HEK293 (cell line): ENCODE results near the gene CAMK2D.

Experiments used
- CTCF ChIA-PET: fragments of 350-600 bp; formaldehyde crosslinking; extraction: SDS; loops from one replicate; lab custom pipeline; 2021; ENCODE audit warnings: antibody characterized with exemption; lab: Yijun Ruan, JAX
- POLR2A ChIA-PET: fragments of 300-600 bp; formaldehyde crosslinking; extraction: SDS; loops from one replicate; lab custom pipeline; 2020; ENCODE audit warnings: antibody characterized with exemption, inconsistent platforms; lab: Yijun Ruan, JAX
- H3K27ac ChIP-seq: fragments of 200-500 bp; sonication (Bioruptor generic); 2 replicates; pipeline ENCODE4 v1.5.1; 2014; ENCODE audit warnings: low read depth, low read length, control low read depth, inconsistent platforms; ENCODE audit errors: extremely low read depth
- H3K36me3 ChIP-seq, 2 experiments: fragments of 200-500 bp in 1 of 2; sonication (Bioruptor generic) in 1 of 2; 1 replicate in 1 of 2; 2 replicates in 1 of 2; pipeline ENCODE4 v1.5.1; 2014 to 2017; ENCODE audit warnings: inconsistent platforms in 2 of 2, low read length in 2 of 2; ENCODE audit not compliant: control insufficient read depth in 2 of 2, insufficient read depth in 1 of 2
- H3K4me1 ChIP-seq: fragments of 200-500 bp; sonication (Bioruptor generic); 2 replicates; pipeline ENCODE4 v1.5.1; 2014; ENCODE audit warnings: mild to moderate bottlenecking, low read length, inconsistent platforms; ENCODE audit not compliant: control insufficient read depth, insufficient read depth
- H3K4me3 ChIP-seq: 2 replicates; pipeline ENCODE4 v1.5.1; 2011; ENCODE audit warnings: low read depth, mild to moderate bottlenecking, control low read depth, low read length, moderate library complexity
- H3K9me3 ChIP-seq: fragments of 200-500 bp; sonication (Bioruptor generic); 2 replicates; pipeline ENCODE4 v1.5.1; 2014; ENCODE audit warnings: low read depth, low read length, inconsistent platforms; ENCODE audit not compliant: control insufficient read depth, insufficient read depth
- BCL11B ChIP-seq: fragments of 450-650 bp; formaldehyde crosslinking; IDR thresholded peaks from 2 replicates; pipeline ENCODE4 v1.5.1; 2016; ENCODE audit warnings: low read depth, missing biosample characterization, missing genetic modification characterization
- MEIS1 ChIP-seq: sonication (generic); formaldehyde crosslinking; IDR thresholded peaks from 2 replicates; pipeline ENCODE4 v1.8.1; 2022; ENCODE audit warnings: missing genetic modification reagents, mild to moderate bottlenecking, borderline replicate concordance
- PRDM6 ChIP-seq: fragments of 450-650 bp; formaldehyde crosslinking; IDR thresholded peaks from 2 replicates; pipeline ENCODE4 v1.5.1; 2017; ENCODE audit warnings: missing biosample characterization, missing genetic modification characterization
- REST ChIP-seq: fragments of 450-650 bp; formaldehyde crosslinking; IDR thresholded peaks from 2 replicates; pipeline ENCODE4 v1.5.1; 2016; ENCODE audit warnings: missing biosample characterization, missing genetic modification characterization
- SCRT1 ChIP-seq: fragments of 450-650 bp; formaldehyde crosslinking; IDR thresholded peaks from 2 replicates; pipeline ENCODE4 v1.5.1; 2016; ENCODE audit warnings: missing biosample characterization, missing genetic modification characterization, borderline replicate concordance
- SETDB1 ChIP-seq: IDR thresholded peaks from one replicate; pipeline ENCODE4 v1.6.1; 2017; ENCODE audit warnings: mild to moderate bottlenecking, low read length, moderate library complexity, mixed read lengths; ENCODE audit not compliant: insufficient read length
- SP7 ChIP-seq: fragments of 450-650 bp; formaldehyde crosslinking; IDR thresholded peaks from 2 replicates; pipeline ENCODE4 v1.5.1; 2016; ENCODE audit warnings: missing biosample characterization, missing genetic modification characterization
- TRIM28 ChIP-seq: IDR thresholded peaks from 2 replicates; pipeline ENCODE4 v1.6.1; 2011; ENCODE audit warnings: low read length, control low read depth, borderline replicate concordance
- ZFHX2 ChIP-seq: fragments of 450-650 bp; formaldehyde crosslinking; conservative IDR thresholded peaks from 2 replicates; pipeline ENCODE4 v1.5.1; 2016; ENCODE audit warnings: missing biosample characterization, missing genetic modification characterization
- ZNF10 ChIP-seq: fragments of 450-650 bp; formaldehyde crosslinking; IDR thresholded peaks from 2 replicates; pipeline ENCODE4 v1.5.1; 2017; ENCODE audit warnings: missing biosample characterization, missing genetic modification characterization
- ZNF140 ChIP-seq: fragments of 450-650 bp; formaldehyde crosslinking; IDR thresholded peaks from 2 replicates; pipeline ENCODE4 v1.5.1; 2016; ENCODE audit warnings: missing biosample characterization, missing genetic modification characterization
- ZNF155 ChIP-seq: fragments of 450-650 bp; formaldehyde crosslinking; IDR thresholded peaks from 2 replicates; pipeline ENCODE4 v1.5.1; 2016; ENCODE audit warnings: missing biosample characterization, missing genetic modification characterization
- ZNF239 ChIP-seq: fragments of 450-650 bp; formaldehyde crosslinking; IDR thresholded peaks from 2 replicates; pipeline ENCODE4 v1.5.1; 2016; ENCODE audit warnings: missing biosample characterization, missing genetic modification characterization
- ZNF26 ChIP-seq: fragments of 450-650 bp; formaldehyde crosslinking; IDR thresholded peaks from 2 replicates; pipeline ENCODE4 v1.5.1; 2016; ENCODE audit warnings: missing biosample characterization, missing genetic modification characterization
- ZNF354C ChIP-seq: fragments of 450-650 bp; formaldehyde crosslinking; IDR thresholded peaks from 2 replicates; pipeline ENCODE4 v1.5.1; 2016; ENCODE audit warnings: missing biosample characterization, missing genetic modification characterization, low read depth, borderline replicate concordance
- ZNF548 ChIP-seq: fragments of 450-650 bp; formaldehyde crosslinking; IDR thresholded peaks from 2 replicates; pipeline ENCODE4 v1.5.1; 2016; ENCODE audit warnings: missing biosample characterization, missing genetic modification characterization
- ZNF561 ChIP-seq: fragments of 450-650 bp; IDR thresholded peaks from 2 replicates; pipeline ENCODE4 v1.5.1; 2018; ENCODE audit warnings: missing biosample characterization, missing genetic modification characterization, borderline replicate concordance
- ZNF571 ChIP-seq: fragments of 450-650 bp; formaldehyde crosslinking; IDR thresholded peaks from 2 replicates; pipeline ENCODE4 v1.5.0; 2017; ENCODE audit warnings: missing biosample characterization, missing genetic modification characterization
- ZNF623 ChIP-seq: fragments of 450-650 bp; formaldehyde crosslinking; IDR thresholded peaks from 2 replicates; pipeline ENCODE4 v1.5.1; 2016; ENCODE audit warnings: missing biosample characterization, missing genetic modification characterization
- ZNF792 ChIP-seq: fragments of 450-650 bp; formaldehyde crosslinking; IDR thresholded peaks from 2 replicates; pipeline ENCODE4 v1.5.1; 2016; ENCODE audit warnings: missing biosample characterization, missing genetic modification characterization
- ZSCAN16 ChIP-seq: fragments of 450-650 bp; formaldehyde crosslinking; IDR thresholded peaks from 2 replicates; pipeline ENCODE4 v1.5.1; 2016; ENCODE audit warnings: missing biosample characterization, missing genetic modification characterization
- ZSCAN18 ChIP-seq: fragments of 450-650 bp; formaldehyde crosslinking; IDR thresholded peaks from 2 replicates; pipeline ENCODE4 v1.5.1; 2016; ENCODE audit warnings: missing biosample characterization, missing genetic modification characterization
- ZSCAN5A ChIP-seq: fragments of 450-650 bp; formaldehyde crosslinking; IDR thresholded peaks from 2 replicates; pipeline ENCODE4 v1.5.1; 2016; ENCODE audit warnings: missing biosample characterization, missing genetic modification characterization
- ZXDB ChIP-seq: fragments of 450-650 bp; formaldehyde crosslinking; IDR thresholded peaks from 2 replicates; pipeline ENCODE4 v1.5.1; 2016; ENCODE audit warnings: missing biosample characterization, missing genetic modification characterization

CAMK2D gene

GRCh38 chr4:113618205-113618604, 143.3 kb downstream of the CAMK2D start:
- H3K4me1 ChIP-seq, result no peaks in the 10 kb centered on the region
- no peak for TF ChIP-seq REST (tag by site-specific recombination)
- TF ChIP-seq ZXDB (tag by site-specific recombination), result peak; percentile 44; the same call in 1 of the 2 replicates
- TF ChIP-seq, all 188 proteins: peak for 1
- Histone ChIP-seq H3K9me3 (no peaks in the 10 kb centered on the region), H3K4me3 (no peak overlapping the region), H3K36me3 (no peaks in the 10 kb centered on the region), H3K27ac (no peak overlapping the region)
- POLR2A ChIA-PET, result no interaction called here
- CTCF ChIA-PET, result no interaction called here

- TF ChIP-seq ZNF140 (tag by site-specific recombination) (no peak), ZFHX2 (tag by site-specific recombination) (no peak), SCRT1 (tag by site-specific recombination) (no peak), ZNF10 (tag by site-specific recombination) (no peak), ZNF155 (tag by site-specific recombination) (no peak), ZNF561 (tag by site-specific recombination) (no peak), SP7 (tag by site-specific recombination) (no peak), ZNF571 (tag by site-specific recombination) (no peak), ZNF26 (tag by site-specific recombination) (no peak)
- Histone ChIP-seq H3K27ac (no peak overlapping the region), H3K4me1 (no peaks in the 10 kb centered on the region), H3K4me3 (no peak overlapping the region), H3K36me3 (no peaks in the 10 kb centered on the region), H3K9me3 (no peaks in the 10 kb centered on the region)
- POLR2A ChIA-PET, result no interaction called here
- CTCF ChIA-PET, result no interaction called here
These were observed 144.3 kb downstream of the CAMK2D start for GRCh38 chr4:113617195-113617594.

- H3K9me3 ChIP-seq, result no peaks in the 10 kb centered on the region
- H3K27ac ChIP-seq, result no peak overlapping the region
- H3K36me3 ChIP-seq, result no peaks in the 10 kb centered on the region
- H3K4me3 ChIP-seq, result no peak overlapping the region
- ChIA-PET CTCF (no interaction called here), POLR2A (no interaction called here)
- no peaks in the 10 kb centered on the region for H3K4me1 ChIP-seq
- no peak for TF ChIP-seq ZNF354C (tag by site-specific recombination)
- no peak for TF ChIP-seq ZSCAN16
- TF ChIP-seq ZNF623 (tag by site-specific recombination), result no peak
- no peak for TF ChIP-seq BCL11B
- no peak for TF ChIP-seq ZNF239 (tag by site-specific recombination)
- TF ChIP-seq SETDB1, result no peak
- TF ChIP-seq ZSCAN5A, result no peak
- no peak for TF ChIP-seq ZNF548 (tag by site-specific recombination)
- TF ChIP-seq MEIS1, result no peak
- no peak for TF ChIP-seq PRDM6
- no peak for TF ChIP-seq TRIM28
- TF ChIP-seq ZNF792 (tag by site-specific recombination), result no peak
- no peak for TF ChIP-seq ZSCAN18
These were observed 145.1 kb downstream of the CAMK2D start for GRCh38 chr4:113616443-113616842.
